IPS-20b (cell line): ENCODE data around the gene FAM98C.

Experiments
- H3K27ac ChIP-seq: one replicate; pipeline ENCODE4 v1.5.1; 2013; ENCODE audit warnings: low read length
- H3K27me3 ChIP-seq: 2 replicates; pipeline ENCODE4 v1.6.1; 2013; ENCODE audit warnings: mild to moderate bottlenecking, low read length, inconsistent platforms; ENCODE audit not compliant: insufficient read depth
- H3K36me3 ChIP-seq: 2 replicates; pipeline ENCODE4 v1.6.1; 2013; ENCODE audit warnings: low read depth, mild to moderate bottlenecking, inconsistent platforms, low read length, moderate library complexity; ENCODE audit not compliant: insufficient read depth
- H3K4me1 ChIP-seq: 2 replicates; pipeline ENCODE4 v1.6.1; 2013; ENCODE audit warnings: mild to moderate bottlenecking, control low read depth, inconsistent platforms, low read length, moderate library complexity; ENCODE audit not compliant: insufficient read depth
- H3K4me3 ChIP-seq: 2 replicates; pipeline ENCODE4 v1.5.1; 2013; ENCODE audit warnings: mild to moderate bottlenecking, low read length, inconsistent platforms
- H3K9ac ChIP-seq: 2 replicates; pipeline ENCODE4 v1.6.1; 2013; ENCODE audit warnings: low read depth, mild to moderate bottlenecking, inconsistent platforms, low read length, moderate library complexity
- H3K9me3 ChIP-seq: 2 replicates; pipeline ENCODE4 v1.6.1; 2013; ENCODE audit warnings: mild to moderate bottlenecking, low read depth, low read length, inconsistent platforms; ENCODE audit not compliant: insufficient read depth

The FAM98C gene

DNA sequence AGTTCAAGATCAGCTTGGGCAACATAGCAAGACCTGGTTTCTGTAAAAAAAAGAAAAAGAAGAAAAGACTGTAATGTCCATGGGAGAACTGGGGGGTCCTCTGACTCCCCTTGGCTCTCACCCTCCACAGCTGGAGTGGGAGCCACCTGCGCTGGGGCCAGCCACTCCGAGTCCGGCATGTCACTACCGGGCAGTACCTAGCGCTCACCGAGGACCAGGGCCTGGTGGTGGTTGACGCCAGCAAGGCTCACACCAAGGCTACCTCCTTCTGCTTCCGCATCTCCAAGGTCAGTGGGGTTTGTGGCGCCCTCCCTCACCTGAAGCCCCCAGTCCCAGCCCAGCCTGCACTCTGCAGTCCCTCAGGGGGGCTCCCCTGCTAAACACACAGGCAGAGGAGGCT lies 45.3 kb downstream of the FAM98C start:
- Histone ChIP-seq H3K9me3 (no peaks in the 10 kb centered on the region), H3K27ac (no peak overlapping the region), H3K4me3 (no peak overlapping the region), H3K27me3 (no peaks in the 10 kb centered on the region), H3K9ac (no peak overlapping the region), H3K36me3 (peaks cover 59% of the 10 kb centered on the region), H3K4me1 (no peaks in the 10 kb centered on the region)

DNA sequence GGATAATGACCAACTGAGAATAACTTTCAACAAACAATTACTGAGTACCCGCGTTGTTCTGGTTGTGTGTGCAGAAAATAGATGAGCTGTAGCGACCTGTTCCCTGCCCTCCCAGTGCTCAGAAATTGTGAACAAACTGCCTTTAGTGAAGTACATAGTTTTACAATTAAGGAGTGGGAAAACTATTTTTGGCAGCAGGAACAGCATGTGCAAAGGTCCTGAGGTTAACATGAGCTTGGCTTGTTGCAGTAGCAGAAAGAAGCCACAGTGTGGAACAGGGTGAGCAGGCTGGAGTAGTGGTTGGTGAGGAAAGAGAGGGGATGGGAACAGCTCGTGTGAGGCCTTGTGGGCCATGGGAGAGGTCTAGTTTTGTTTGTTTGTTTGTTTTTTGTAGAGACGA lies 46.6 kb downstream of the FAM98C start:
- peaks cover 46% of the 10 kb centered on the region for H3K36me3 ChIP-seq
- no peak overlapping the region for H3K27ac ChIP-seq
- H3K27me3 ChIP-seq, result no peaks in the 10 kb centered on the region
- H3K9ac ChIP-seq, result no peak overlapping the region
- H3K9me3 ChIP-seq, result no peaks in the 10 kb centered on the region
- no peak overlapping the region for H3K4me3 ChIP-seq
- no peaks in the 10 kb centered on the region for H3K4me1 ChIP-seq

DNA sequence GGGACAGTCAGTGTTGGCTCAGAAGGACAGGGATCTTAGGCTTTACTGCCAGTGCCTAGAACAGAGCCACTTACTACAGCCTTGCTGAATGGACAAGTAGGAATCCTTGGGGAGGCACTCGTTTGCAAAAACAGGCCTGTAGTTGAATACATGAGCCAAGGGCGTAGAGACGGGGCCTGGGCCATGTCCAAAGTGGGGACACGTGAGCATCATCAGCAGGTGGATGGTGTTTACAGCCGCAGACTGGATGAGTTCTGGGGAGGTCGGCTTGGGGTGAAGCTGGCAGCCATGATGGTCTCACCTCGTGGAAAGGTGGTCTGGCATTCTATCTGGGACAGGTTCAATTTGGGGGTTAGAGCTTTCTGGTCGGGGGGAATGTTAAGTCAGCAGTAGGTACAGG lies 48.1 kb downstream of the FAM98C start:
- Histone ChIP-seq H3K27me3 (no peaks in the 10 kb centered on the region), H3K27ac (no peak overlapping the region), H3K9me3 (no peaks in the 10 kb centered on the region), H3K9ac (no peak overlapping the region), H3K36me3 (peaks cover 47% of the 10 kb centered on the region), H3K4me3 (no peak overlapping the region), H3K4me1 (no peaks in the 10 kb centered on the region)

DNA sequence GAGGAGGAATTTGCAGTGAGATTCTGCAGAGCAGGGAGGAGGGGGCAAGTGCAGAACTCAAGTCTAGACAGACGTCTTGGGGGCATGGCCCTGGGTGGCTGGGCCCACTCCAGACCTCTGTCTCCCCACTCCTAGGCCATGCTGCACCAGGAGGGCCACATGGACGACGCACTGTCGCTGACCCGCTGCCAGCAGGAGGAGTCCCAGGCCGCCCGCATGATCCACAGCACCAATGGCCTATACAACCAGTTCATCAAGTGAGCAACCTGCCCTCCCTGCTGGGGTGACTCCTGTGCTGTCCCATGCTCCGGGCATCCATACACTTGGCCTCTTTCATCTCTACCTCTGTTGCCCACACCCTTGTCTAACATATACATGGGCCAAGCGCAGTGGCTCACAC lies 48.7 kb downstream of the FAM98C start:
- Histone ChIP-seq H3K9me3 (no peaks in the 10 kb centered on the region), H3K9ac (no peak overlapping the region), H3K27ac (no peak overlapping the region), H3K4me1 (no peaks in the 10 kb centered on the region), H3K27me3 (no peaks in the 10 kb centered on the region), H3K4me3 (no peak overlapping the region), H3K36me3 (peaks cover 46% of the 10 kb centered on the region)

DNA sequence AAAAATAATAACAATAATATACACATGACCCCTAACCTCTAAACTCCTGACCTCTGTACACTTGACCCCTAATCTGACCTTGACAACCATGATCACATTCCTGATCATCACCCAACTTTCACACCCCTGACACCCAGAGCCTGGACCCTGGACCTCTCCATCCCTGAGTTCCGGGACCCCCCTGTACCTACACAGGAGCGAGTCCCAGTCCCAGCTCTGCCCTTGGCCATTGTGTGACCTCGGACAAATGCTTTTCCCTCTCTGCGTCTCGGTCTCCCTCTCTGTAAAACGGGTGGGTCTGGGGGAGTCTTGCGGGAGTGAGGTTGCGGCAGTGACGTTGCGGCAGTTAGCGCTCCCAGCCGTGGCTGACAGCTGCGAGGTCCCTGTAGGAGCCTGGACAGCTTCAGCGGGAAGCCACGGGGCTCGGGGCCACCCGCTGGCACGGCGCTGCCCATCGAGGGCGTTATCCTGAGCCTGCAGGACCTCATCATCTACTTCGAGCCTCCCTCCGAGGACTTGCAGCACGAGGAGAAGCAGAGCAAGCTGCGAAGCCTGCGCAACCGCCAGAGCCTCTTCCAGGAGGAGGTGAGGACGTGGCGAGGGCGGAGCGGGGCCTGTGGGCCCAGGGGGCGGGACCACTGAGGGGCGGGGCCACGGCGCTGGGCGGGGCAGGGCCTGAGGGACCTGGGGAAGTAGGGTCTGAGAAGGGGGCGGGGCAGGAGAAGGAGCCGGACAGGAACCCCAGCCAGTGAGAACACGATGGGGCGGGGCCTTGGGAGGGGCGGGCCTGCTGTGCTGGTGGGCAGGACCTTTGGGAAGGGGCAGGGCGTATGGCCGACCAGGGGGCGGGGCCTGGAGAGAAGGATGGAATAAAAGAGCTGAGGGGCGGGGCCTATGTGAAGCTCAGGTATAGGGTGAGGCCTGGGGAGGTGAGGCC lies 49.8 kb downstream of the FAM98C start:
- no peaks in the 10 kb centered on the region for H3K27me3 ChIP-seq
- peak overlapping the region; percentile 45; the same call in 1 of the 2 replicates for H3K9ac ChIP-seq
- no peaks in the 10 kb centered on the region for H3K4me1 ChIP-seq
- no peak overlapping the region for H3K27ac ChIP-seq
- H3K36me3 ChIP-seq, result peaks cover 52% of the 10 kb centered on the region
- H3K9me3 ChIP-seq, result no peaks in the 10 kb centered on the region
- no peak overlapping the region for H3K4me3 ChIP-seq

DNA sequence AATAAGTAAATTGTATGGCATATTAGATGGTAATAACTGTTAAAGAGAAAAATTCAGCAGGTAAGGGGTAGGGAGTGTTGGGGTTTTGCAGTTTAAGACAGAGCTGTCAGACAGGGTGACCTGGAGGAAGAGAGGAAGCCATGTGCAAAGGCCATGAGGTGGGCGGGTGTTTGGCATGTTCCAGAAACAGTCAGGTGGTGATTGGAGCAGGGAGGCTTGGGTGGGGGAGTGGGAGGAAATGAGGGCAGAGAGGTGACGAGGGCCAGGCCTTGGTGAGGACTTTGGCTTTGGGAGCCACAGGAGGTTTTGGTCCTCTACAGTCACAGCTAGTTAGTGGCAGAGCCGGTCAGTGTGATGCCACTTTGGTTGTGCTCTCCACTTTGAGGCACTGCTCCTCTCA lies 50.7 kb downstream of the FAM98C start:
- no peaks in the 10 kb centered on the region for H3K9me3 ChIP-seq
- peaks cover 58% of the 10 kb centered on the region for H3K36me3 ChIP-seq
- no peaks in the 10 kb centered on the region for H3K4me1 ChIP-seq
- no peak overlapping the region for H3K9ac ChIP-seq
- H3K27ac ChIP-seq, result no peak overlapping the region
- no peak overlapping the region for H3K4me3 ChIP-seq
- H3K27me3 ChIP-seq, result no peaks in the 10 kb centered on the region

DNA sequence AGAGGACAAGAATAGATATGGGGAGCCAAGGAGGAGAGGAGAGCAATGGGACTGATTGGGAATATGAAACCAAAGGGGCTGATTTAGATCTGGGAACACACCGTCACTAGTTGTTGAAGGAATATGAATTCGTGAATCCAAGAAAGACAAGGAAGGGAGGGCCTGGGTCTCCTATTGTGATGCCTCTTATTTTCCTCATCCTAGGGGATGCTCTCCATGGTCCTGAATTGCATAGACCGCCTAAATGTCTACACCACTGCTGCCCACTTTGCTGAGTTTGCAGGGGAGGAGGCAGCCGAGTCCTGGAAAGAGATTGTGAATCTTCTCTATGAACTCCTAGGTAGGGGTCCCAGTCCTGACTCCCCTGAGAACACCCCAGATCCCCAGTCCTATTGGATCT lies 52.1 kb downstream of the FAM98C start:
- Histone ChIP-seq H3K4me3 (no peak overlapping the region), H3K27me3 (no peaks in the 10 kb centered on the region), H3K9me3 (no peaks in the 10 kb centered on the region), H3K4me1 (no peaks in the 10 kb centered on the region), H3K36me3 (peaks cover 67% of the 10 kb centered on the region), H3K27ac (no peak overlapping the region), H3K9ac (no peak overlapping the region)

DNA sequence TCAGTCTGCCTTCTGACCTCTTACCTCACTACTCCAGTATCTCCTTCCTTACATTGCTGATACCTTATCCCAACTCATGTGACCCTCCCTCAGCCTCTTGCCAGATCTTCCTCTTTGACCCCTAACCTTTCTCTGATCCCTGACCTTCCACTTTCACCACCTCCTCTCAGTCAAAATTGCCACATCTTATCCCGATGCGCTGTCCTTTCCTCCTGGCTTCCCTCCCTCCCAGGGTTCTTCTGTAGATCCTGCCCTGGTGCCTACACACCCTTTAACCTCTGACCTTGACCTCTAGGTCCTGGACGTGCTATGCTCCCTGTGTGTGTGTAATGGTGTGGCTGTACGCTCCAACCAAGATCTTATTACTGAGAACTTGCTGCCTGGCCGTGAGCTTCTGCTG lies 54.3 kb downstream of the FAM98C start:
- Histone ChIP-seq H3K4me3 (no peak overlapping the region), H3K9ac (no peak overlapping the region), H3K27ac (no peak overlapping the region), H3K4me1 (no peaks in the 10 kb centered on the region), H3K36me3 (peaks cover 57% of the 10 kb centered on the region), H3K27me3 (no peaks in the 10 kb centered on the region), H3K9me3 (no peaks in the 10 kb centered on the region)

DNA sequence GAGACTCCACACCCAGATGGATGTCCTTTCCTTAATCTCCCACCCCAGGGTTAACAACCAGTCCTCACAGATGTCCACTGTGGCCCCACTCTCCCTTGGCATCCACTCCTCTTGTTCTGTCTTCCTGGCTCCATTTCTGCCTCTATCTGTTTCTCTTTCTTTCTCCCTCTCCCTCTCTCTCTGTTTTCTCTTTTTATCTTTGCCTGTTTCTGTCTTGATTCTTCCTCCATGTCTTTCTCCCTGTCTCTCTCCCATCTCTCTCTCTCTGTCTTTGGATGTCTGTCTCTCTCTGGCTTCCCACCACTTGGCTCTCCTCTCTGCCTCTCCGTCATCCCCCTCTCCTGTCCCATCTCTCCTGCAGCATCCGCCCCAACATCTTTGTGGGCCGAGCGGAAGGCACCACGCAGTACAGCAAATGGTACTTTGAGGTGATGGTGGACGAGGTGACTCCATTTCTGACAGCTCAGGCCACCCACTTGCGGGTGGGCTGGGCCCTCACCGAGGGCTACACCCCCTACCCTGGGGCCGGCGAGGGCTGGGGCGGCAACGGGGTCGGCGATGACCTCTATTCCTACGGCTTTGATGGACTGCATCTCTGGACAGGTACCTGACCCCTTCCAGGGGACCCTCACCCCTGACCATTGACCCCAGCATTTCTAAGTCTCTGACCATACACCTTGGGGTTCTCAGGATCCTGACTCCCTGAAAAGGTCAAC lies 55.0 kb downstream of the FAM98C start:
- no peak overlapping the region for H3K4me3 ChIP-seq
- H3K9me3 ChIP-seq, result no peaks in the 10 kb centered on the region
- no peak overlapping the region for H3K9ac ChIP-seq
- H3K4me1 ChIP-seq, result no peaks in the 10 kb centered on the region
- no peaks in the 10 kb centered on the region for H3K27me3 ChIP-seq
- H3K36me3 ChIP-seq, result peaks cover 52% of the 10 kb centered on the region
- H3K27ac ChIP-seq, result no peak overlapping the region
